Hematopoietic multipotent progenitor cell treated with erythropoietin and hydrocortisone succinate and interleukin-3 and kit ligand, for 17 days (in vitro differentiated cells): ENCODE measurements around the gene SCN7A.
"Not testable (repeated sequence)": the region's sequence is repeated elsewhere in the genome, so short reads cannot be mapped to it uniquely, and the experiment has no call there.

Experiments
- DNase-seq: peaks from one replicate; pipeline ENCODE4 v3.0.0-alpha.2; 2015; ENCODE audit warnings: low spot score

Gene SCN7A

GRCh38 chr2:166454006-166454595 is 39.9 kb downstream of the SCN7A start:
- no peak for DNase-seq

GRCh38 chr2:166451468-166451867 is 42.6 kb downstream of the SCN7A start:
- no peak for DNase-seq

GRCh38 chr2:166449439-166449838 is 44.6 kb downstream of the SCN7A start:
- no peak for DNase-seq

- no peak for DNase-seq
Measured at GRCh38 chr2:166448106-166448505, 45.9 kb downstream of the SCN7A start.

- no peak for DNase-seq
Measured at GRCh38 chr2:166444306-166444705, 49.7 kb downstream of the SCN7A start.

GRCh38 chr2:166440313-166440712 is 53.7 kb downstream of the SCN7A start:
- no peak for DNase-seq

- DNase-seq: no peak
Measured at GRCh38 chr2:166439078-166439477, 55.0 kb downstream of the SCN7A start.

- no peak for DNase-seq
Measured at GRCh38 chr2:166436976-166437375, 57.1 kb downstream of the SCN7A start.

- no peak for DNase-seq
Measured at GRCh38 chr2:166436189-166436588, 57.9 kb downstream of the SCN7A start.

GRCh38 chr2:166434491-166434890 is 59.6 kb downstream of the SCN7A start:
- DNase-seq: no peak

GRCh38 chr2:166433457-166433856 is 60.6 kb downstream of the SCN7A start:
- DNase-seq: no peak

GRCh38 chr2:166432331-166432730 is 61.7 kb downstream of the SCN7A start:
- no peak for DNase-seq

- DNase-seq: no peak
Measured at GRCh38 chr2:166424841-166425240, 69.2 kb downstream of the SCN7A start.

- no peak for DNase-seq
Measured at GRCh38 chr2:166419616-166419934, 74.5 kb downstream of the SCN7A start.

GRCh38 chr2:166418853-166419615 is 75.0 kb downstream of the SCN7A start:
- no peak for DNase-seq

GRCh38 chr2:166417669-166418068 is 76.4 kb downstream of the SCN7A start:
- DNase-seq: no peak

GRCh38 chr2:166413255-166413654 is 80.8 kb downstream of the SCN7A start:
- DNase-seq: no peak

- DNase-seq: no peak
Measured at GRCh38 chr2:166411473-166412230, 82.4 kb downstream of the SCN7A start.

GRCh38 chr2:166410828-166411472 is 83.1 kb downstream of the SCN7A start:
- DNase-seq: no peak

- DNase-seq: not testable (repeated sequence)
Measured at GRCh38 chr2:166407746-166408145, 86.3 kb downstream of the SCN7A start.

- no peak for DNase-seq
Measured at GRCh38 chr2:166406374-166406773, 87.7 kb downstream of the SCN7A start.

GRCh38 chr2:166405569-166405926 is 88.5 kb downstream of the SCN7A start:
- no peak for DNase-seq
